ENCODE data around the gene ACKR2. TPM values are rescaled to one million over a fixed set of nuclear protein-coding genes. Genes with fewer than 3 reads are reported as not detected.

Gene ACKR2
- total RNA-seq, 1 experiment from 2014 or later, result not detected

GRCh38 chr3:42804831-42805132, 4.5 kb upstream of the ACKR2 start:
- peaks cover 12% of the 10 kb centered on the region; the same call in 1 of the 2 replicates for H3K79me2 ChIP-seq (ENCODE audit: insufficient read depth, low read length)
- H3K14ac ChIP-seq (ENCODE audit: insufficient read depth, low read length), result no peak overlapping the region
- no peaks in the 10 kb centered on the region for H3K9me3 ChIP-seq (ENCODE audit: control insufficient read depth, low read depth, low read length)
- TF ChIP-seq CTCF (conservative IDR thresholded peaks at IDR 0.05), result no peak
- no CpG with 5 or more reads among the region's 13 CpGs for WGBS (ENCODE audit: extremely low coverage, insufficient read length, low lambda C conversion rate)
- DNase-seq, result no peak
- peaks cover 22% of the 10 kb centered on the region for H3K27me3 Mint-ChIP-seq (ENCODE audit: low read depth)
- no peaks in the 10 kb centered on the region for H3K9me3 Mint-ChIP-seq
- H2AK5ac ChIP-seq (ENCODE audit: insufficient read length, low read length), result no peak overlapping the region
- H3T11ph ChIP-seq (ENCODE audit: low read length), result no peak overlapping the region
- H4K8ac ChIP-seq (replicated peaks; ENCODE audit: insufficient read length, low read depth, low read length), result no peak overlapping the region
- peaks cover 2% of the 10 kb centered on the region for H3K79me1 ChIP-seq (ENCODE audit: insufficient read depth, low read depth, low read length, poor library complexity, severe bottlenecking)
- no peak overlapping the region for H3K27ac ChIP-seq (ENCODE audit: insufficient read length, low read depth, low read length)
- H3K36me3 Mint-ChIP-seq (ENCODE audit: insufficient read depth in 1 of 3, low read depth in 3 of 3), result peaks cover 4 to 8% (median 5%) of the 10 kb centered on the region in 3 experiments; a peak in 5 of 7 replicates
- H3K56ac ChIP-seq (ENCODE audit: insufficient read length, low read depth, low read length), result no peak overlapping the region
- no peak overlapping the region for H4K91ac ChIP-seq (ENCODE audit: insufficient read length, low read depth, low read length)
- peaks cover 2% of the 10 kb centered on the region for H3K4me1 ChIP-seq (ENCODE audit: insufficient read depth, low read length)
- no peak overlapping the region for H2AFZ ChIP-seq (ENCODE audit: low read length)
- no peak overlapping the region for H2BK12ac ChIP-seq (ENCODE audit: insufficient read length, low read depth, low read length)
- no peak overlapping the region for H2BK15ac ChIP-seq (ENCODE audit: low read depth, low read length)
- peaks cover 45 to 47% of the 10 kb centered on the region in 2 experiments for H3K4me1 Mint-ChIP-seq
- H2BK5ac ChIP-seq (ENCODE audit: insufficient read length, low read length), result no peak overlapping the region
- peaks cover 10% of the 10 kb centered on the region for H3K23me2 ChIP-seq (ENCODE audit: insufficient read length, low read depth, low read length, poor library complexity, severe bottlenecking)
- no peak overlapping the region for H3K18ac ChIP-seq (ENCODE audit: insufficient read length, low read depth, low read length)
- no peak overlapping the region for H3K23ac ChIP-seq (ENCODE audit: insufficient read length, low read depth, low read length)
- H3K4me2 ChIP-seq (ENCODE audit: insufficient read depth, insufficient read length, low read length), result peak overlapping the region; percentile 90
- no peak overlapping the region for H3K9ac ChIP-seq (ENCODE audit: extremely low read depth, insufficient read length, low read length)
- no peaks in the 10 kb centered on the region for H4K20me1 ChIP-seq (ENCODE audit: control insufficient read depth, insufficient read depth, insufficient read length)
- H3K4me3 Mint-ChIP-seq, result peak overlapping the region; percentile 94 to 96
- peaks cover 4% of the 10 kb centered on the region; the same call in 1 of the 2 replicates for H3K27me3 ChIP-seq (ENCODE audit: insufficient read depth, low read length)
- no peak overlapping the region for H4K5ac ChIP-seq (ENCODE audit: insufficient read length, low read depth, low read length)
- H3K27ac Mint-ChIP-seq, result no peak overlapping the region
- no peak overlapping the region for H2BK20ac ChIP-seq (ENCODE audit: low read depth, low read length, poor library complexity, severe bottlenecking)
- H3K4ac ChIP-seq (ENCODE audit: low read depth, low read length), result no peak overlapping the region
- no peak overlapping the region for H2BK120ac ChIP-seq (ENCODE audit: low read depth, low read length, poor library complexity, severe bottlenecking)
